Thoracic aorta (tissue), 2 donors: ENCODE measurements around the gene KRTAP4-5. TPM values are rescaled to one million over a fixed set of nuclear protein-coding genes. Genes with fewer than 3 reads are reported as not detected.
"Not testable (repeated sequence)": the region's sequence is repeated elsewhere in the genome, so short reads cannot be mapped to it uniquely, and the experiment has no call there.

Source experiments
- ATAC-seq: fragments of 150-250 bp; one replicate; pipeline ENCODE4 v1.8.0; 2017; ENCODE audit warnings: low read depth; ENCODE audit not compliant: insufficient number of reproducible peaks, low FRiP score
- DNase-seq: peaks from one replicate; pipeline ENCODE4 v3.0.0-alpha.2; 2020; ENCODE audit warnings: low spot score
- H3K27ac ChIP-seq, 2 donors: fragments of 200-600 bp; sonication (generic); 1 replicate in 1 of 2; 2 replicates in 1 of 2; pipeline ENCODE4 v1.5.1; 2016; ENCODE audit warnings: mild to moderate bottlenecking in 2 of 2, moderate library complexity in 2 of 2
- H3K27me3 ChIP-seq: fragments of 200-600 bp; sonication (generic); replicated peaks from 2 replicates; pipeline ENCODE4 v1.6.0; 2016; ENCODE audit warnings: mild to moderate bottlenecking; ENCODE audit not compliant: insufficient read depth
- H3K36me3 ChIP-seq: fragments of 200-600 bp; sonication (generic); one replicate; pipeline ENCODE4 v1.5.1; 2016
- H3K4me1 ChIP-seq, 2 donors: fragments of 200-600 bp; sonication (generic); 1 replicate in 1 of 2; 2 replicates in 1 of 2; pipeline versions ENCODE4 v1.5.1 to v1.6.0; 2016; ENCODE audit warnings: low read depth in 2 of 2, mild to moderate bottlenecking in 1 of 2; ENCODE audit not compliant: control insufficient read depth in 1 of 2
- H3K4me3 ChIP-seq: fragments of 200-600 bp; sonication (generic); 2 replicates; pipeline ENCODE4 v1.5.1; 2016; ENCODE audit warnings: mild to moderate bottlenecking
- H3K9me3 ChIP-seq: fragments of 200-600 bp; sonication (generic); 2 replicates; pipeline ENCODE4 v1.5.1; 2016
- total RNA-seq, 2 donors: library from RNA; depleted of rRNA; stranded (reverse); fragments of >200 nt; gene quantifications; one replicate each; pipeline versions ENCODE4 v1.1.0 to v1.2.3, GENCODE V29; 2016
- TF ChIP-seq, protein P1 (sequence below): fragments of 200-600 bp; sonication (generic); IDR thresholded peaks from one replicate; pipeline ENCODE4 v1.5.1; 2019; ENCODE audit warnings: antibody characterized with exemption

Gene KRTAP4-5
- total RNA-seq, 2 donors from 2014 or later: not detected

DNA sequence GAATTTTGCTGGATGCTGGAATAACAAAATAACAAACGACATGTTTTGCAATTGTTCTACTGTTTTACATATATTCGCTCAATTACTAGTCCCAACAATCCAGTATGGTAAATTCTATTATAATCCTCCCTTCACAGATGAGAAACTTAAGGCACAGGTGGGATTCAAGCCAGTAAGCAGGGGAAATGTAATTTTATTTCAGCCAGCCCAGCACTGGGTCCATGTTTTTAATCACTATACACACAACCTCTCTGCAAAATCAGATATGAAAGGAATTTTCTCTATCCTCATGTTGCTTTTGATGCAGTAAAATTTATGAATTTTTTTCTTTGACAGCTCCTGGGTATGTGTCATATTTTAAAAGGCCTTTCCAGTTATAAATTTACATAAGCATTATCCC is 4.4 kb downstream of the KRTAP4-5 start:
- TF ChIP-seq, protein P1, sequence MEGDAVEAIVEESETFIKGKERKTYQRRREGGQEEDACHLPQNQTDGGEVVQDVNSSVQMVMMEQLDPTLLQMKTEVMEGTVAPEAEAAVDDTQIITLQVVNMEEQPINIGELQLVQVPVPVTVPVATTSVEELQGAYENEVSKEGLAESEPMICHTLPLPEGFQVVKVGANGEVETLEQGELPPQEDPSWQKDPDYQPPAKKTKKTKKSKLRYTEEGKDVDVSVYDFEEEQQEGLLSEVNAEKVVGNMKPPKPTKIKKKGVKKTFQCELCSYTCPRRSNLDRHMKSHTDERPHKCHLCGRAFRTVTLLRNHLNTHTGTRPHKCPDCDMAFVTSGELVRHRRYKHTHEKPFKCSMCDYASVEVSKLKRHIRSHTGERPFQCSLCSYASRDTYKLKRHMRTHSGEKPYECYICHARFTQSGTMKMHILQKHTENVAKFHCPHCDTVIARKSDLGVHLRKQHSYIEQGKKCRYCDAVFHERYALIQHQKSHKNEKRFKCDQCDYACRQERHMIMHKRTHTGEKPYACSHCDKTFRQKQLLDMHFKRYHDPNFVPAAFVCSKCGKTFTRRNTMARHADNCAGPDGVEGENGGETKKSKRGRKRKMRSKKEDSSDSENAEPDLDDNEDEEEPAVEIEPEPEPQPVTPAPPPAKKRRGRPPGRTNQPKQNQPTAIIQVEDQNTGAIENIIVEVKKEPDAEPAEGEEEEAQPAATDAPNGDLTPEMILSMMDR: no peak
- no peak for ATAC-seq
- no peaks in the 10 kb centered on the region for H3K36me3 ChIP-seq
- H3K27me3 ChIP-seq: no peaks in the 10 kb centered on the region
- DNase-seq: no peak
- no peak overlapping the region for H3K4me3 ChIP-seq
- H3K27ac ChIP-seq: no peak overlapping the region
- no peaks in the 10 kb centered on the region for H3K4me1 ChIP-seq
- H3K9me3 ChIP-seq: peaks cover 5% of the 10 kb centered on the region

DNA sequence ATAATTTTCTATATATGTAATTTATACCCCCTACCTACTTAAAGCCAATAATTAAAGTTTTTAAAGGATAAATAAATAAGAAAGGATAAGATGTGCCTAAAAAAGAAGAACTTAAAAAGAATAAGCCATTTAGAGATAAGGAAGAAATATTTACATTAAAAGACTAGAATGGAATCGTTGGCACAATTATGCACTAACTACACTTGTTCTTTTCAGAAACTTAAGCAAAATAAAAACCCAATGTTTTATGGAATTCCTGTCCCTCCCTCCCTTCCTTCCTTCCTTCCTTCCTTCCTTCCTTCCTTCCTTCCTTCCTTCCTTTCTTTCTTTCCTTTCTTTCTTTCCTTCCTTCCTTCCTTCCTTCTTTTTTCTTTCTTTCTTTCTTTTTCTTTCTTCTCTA is 4.8 kb downstream of the KRTAP4-5 start:
- DNase-seq (no peak), ATAC-seq (no peak)
- Histone ChIP-seq H3K36me3 (no peaks in the 10 kb centered on the region), H3K9me3 (peaks cover 5% of the 10 kb centered on the region), H3K27ac (no peak overlapping the region), H3K4me1 (no peaks in the 10 kb centered on the region), H3K27me3 (no peaks in the 10 kb centered on the region), H3K4me3 (no peak overlapping the region)
- TF ChIP-seq, protein P1: no peak

DNA sequence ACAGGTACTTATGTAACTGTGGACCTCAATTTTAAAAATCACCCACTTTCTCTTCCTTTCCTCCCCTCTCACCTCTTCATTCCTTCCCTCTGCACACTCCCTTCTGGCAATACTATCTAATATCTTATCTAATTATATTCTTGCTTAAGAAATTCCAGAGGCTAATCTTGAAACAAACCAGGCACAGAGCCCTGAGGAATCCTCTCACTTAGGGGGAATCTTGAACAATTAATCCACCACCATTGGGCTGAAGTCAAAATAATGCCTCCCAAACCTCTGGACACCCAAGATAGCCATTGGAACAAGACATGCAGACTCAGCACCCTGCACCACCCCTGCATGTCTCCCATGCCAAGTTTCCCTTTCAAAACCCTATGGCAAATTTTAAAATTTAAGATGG is 8.3 kb downstream of the KRTAP4-5 start:
- TF ChIP-seq, protein P1: no peak
- ATAC-seq: no peak
- DNase-seq: no peak
- no peaks in the 10 kb centered on the region for H3K4me1 ChIP-seq
- no peaks in the 10 kb centered on the region for H3K36me3 ChIP-seq
- H3K27ac ChIP-seq: no peak overlapping the region
- no peak overlapping the region for H3K4me3 ChIP-seq
- H3K27me3 ChIP-seq: no peaks in the 10 kb centered on the region
- peaks cover 5% of the 10 kb centered on the region for H3K9me3 ChIP-seq

DNA sequence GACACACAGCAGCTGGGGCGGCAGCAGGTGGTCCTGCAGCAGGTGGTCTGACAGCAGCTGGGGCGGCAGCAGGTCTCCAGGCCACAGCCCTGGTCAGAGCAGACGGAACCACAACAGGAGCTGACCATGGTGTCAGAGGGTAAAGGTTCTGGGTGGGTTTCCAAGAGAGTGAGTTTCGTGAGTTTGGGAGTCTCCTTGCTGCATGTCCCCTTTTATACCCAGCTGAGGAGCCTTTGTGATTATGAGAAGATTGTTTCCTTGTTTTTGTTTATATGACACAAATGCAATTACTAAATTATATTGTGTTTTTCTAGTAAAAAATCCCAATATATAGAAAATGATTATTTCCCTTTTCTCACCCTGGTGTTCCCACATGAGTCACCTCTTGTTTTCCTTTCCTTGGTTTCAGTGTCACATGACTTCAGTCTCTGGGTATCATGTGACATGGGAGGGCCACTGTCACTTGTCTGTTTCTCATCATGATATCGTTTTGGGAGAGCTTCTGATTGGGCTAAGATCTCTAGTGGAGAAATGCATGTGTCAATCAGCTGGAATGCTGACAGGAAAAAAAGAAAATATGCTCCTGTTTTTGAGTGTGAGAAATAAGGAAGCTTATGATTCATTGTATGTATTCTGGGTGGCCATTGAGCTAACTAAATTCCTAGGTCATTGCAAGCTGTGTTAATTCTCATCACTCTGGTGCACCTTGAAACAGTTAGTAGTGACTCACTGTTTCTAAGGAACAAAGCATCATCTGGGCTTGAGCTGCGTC is 9.1 kb downstream of the KRTAP4-5 start, which contains the start of gene KRTAP4-6:
Gene KRTAP4-6, minus strand, starts transcription at position 185 of the 772 bp plus-strand sequence. Its CDS starts 57 bp downstream, at position 128.
- no peak for DNase-seq
- no peaks in the 10 kb centered on the region for H3K27me3 ChIP-seq
- ATAC-seq: no peak
- no peaks in the 10 kb centered on the region for H3K36me3 ChIP-seq
- H3K27ac ChIP-seq: no peak within 1 kb of the TSS
- TF ChIP-seq, protein P1: no peak
- no peak within 1 kb of the TSS for H3K4me3 ChIP-seq
- no peaks in the 10 kb centered on the region for H3K4me1 ChIP-seq
- H3K9me3 ChIP-seq: peaks cover 5% of the 10 kb centered on the region

DNA sequence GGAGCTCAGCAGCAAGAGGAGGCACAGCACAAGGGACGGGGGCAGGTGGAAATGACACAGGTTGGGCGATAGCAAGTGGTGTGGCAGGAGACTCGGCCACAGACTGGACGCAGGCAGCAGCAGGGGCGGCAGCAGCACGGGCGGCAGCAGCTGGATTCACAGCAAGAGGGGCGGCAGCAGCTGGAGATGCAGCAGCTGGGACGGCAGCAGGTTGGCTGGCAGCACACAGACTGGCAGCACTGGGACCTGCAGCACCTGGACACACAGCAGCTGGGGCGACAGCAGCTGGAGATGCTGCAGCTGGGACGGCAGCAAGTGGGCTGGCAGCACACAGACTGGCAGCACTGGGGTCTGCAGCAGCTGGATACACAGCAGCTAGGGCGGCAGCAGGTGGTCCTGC is 9.8 kb downstream of the KRTAP4-5 start:
- DNase-seq, H3K27ac ChIP-seq, ATAC-seq: not testable (repeated sequence)

More for the DNA sequence above, 9.8 kb downstream of the KRTAP4-5 start:
- H3K36me3 ChIP-seq, H3K4me3 ChIP-seq, H3K27me3 ChIP-seq, H3K9me3 ChIP-seq, H3K4me1 ChIP-seq: not testable (repeated sequence)
